ENCODE results near the gene BBX.
"Not testable (repeated sequence)": the region's sequence is repeated elsewhere in the genome, so short reads cannot be mapped to it uniquely, and the experiment has no call there.

BBX gene

DNA sequence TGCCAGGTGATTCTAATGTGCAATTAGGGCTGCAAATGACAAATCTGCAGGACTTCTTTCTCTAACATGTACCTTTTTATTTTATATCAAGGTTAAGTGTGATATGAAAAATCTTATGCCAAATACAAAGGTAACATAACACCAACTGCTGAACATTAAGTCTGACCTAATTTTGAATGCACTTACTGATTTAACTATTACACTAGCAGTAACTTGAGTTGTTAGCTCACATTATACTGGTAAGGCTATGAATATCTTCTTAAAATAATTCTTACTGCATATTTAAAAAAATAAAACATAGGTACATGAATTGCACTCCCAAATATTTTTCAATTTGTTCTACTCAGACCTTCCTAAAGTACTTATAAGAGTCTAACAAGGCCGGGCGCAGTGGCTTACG, 308.8 kb downstream of the BBX start:
- no peak overlapping the region for H3K4me3 ChIP-seq (ENCODE audit: low read length)
- no peak for TF ChIP-seq CTCF (conservative IDR thresholded peaks at IDR 0.05; ENCODE audit: low read depth, low read length)
- no peak for DNase-seq (ENCODE audit: low read depth)

- H3K4me3 ChIP-seq (ENCODE audit: low read length): no peak overlapping the region
- no peak for DNase-seq (ENCODE audit: low read depth)
- no peak for TF ChIP-seq CTCF (conservative IDR thresholded peaks at IDR 0.05; ENCODE audit: low read depth, low read length)
Measured at GRCh38 chr3:107833043-107833442, 310.3 kb downstream of the BBX start.

DNA sequence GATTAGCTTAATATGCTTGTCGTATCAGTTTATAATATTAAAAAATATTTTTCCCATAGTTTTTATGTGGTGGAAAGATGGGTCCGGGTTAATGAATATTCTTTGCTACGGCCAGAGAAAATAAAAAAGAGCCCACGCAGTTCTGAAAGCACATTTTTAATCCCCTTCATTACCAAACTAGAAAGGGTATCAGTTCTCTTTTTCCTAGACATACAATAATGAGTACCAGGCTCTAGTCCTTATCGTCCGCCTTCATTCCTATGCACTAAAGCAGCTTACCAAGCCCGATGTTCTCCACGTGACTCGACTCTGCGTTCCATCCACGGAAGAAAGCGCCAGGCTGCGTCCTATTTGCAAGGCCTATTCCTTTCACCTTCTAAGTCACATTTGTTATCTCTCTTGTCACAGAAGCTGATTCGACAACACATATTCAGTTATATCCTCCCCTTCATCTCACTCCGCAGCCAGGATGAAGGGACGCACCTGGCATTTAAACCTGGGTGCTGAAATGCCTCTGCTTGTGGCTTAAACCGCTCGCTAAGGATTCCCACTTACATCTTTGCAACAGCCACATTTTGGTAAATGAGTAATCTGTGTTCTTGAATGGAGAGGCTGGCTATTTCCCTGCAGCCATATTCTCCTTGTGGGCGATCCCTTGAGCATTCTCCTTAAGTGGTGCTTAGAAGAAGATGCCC, 311.1 kb downstream of the BBX start:
- TF ChIP-seq CTCF (conservative IDR thresholded peaks at IDR 0.05; ENCODE audit: low read depth, low read length): no peak
- H3K4me3 ChIP-seq (ENCODE audit: low read length): no peak overlapping the region
- no peak for DNase-seq (ENCODE audit: low read depth)

- H3K4me3 ChIP-seq (ENCODE audit: low read length); DNase-seq (ENCODE audit: low read depth): not testable (repeated sequence)
Measured at GRCh38 chr3:107835001-107835400, 312.2 kb downstream of the BBX start.

GRCh38 chr3:107837895-107838612, 315.3 kb downstream of the BBX start:
- no peak for TF ChIP-seq CTCF (conservative IDR thresholded peaks at IDR 0.05; ENCODE audit: low read depth, low read length)
- DNase-seq (ENCODE audit: low read depth): no peak
- H3K4me3 ChIP-seq (ENCODE audit: low read length): no peak overlapping the region

DNA sequence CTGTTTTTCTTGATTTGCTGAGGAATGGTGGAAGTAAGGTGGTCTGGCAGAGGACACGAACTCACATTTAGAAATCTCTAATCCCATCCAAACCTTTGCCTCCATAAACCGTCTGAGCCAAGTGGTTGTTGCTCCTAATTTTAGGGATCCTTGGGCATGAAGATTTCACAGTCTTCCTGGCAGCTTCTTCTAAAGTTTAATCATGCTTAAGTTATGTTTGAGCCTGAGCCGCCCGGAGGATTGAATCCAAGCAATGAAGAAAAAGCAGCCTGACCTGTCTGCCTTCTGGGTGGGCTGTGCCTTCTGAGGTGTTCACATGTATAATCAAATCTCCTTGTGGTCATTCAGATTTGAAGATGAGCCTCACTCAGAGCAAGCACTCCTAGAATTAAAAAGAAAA, 319.1 kb downstream of the BBX start:
- TF ChIP-seq CTCF (conservative IDR thresholded peaks at IDR 0.05; ENCODE audit: low read depth, low read length): no peak
- DNase-seq (ENCODE audit: low read depth): no peak
- H3K4me3 ChIP-seq (ENCODE audit: low read length): no peak overlapping the region

GRCh38 chr3:107842940-107843339, 320.2 kb downstream of the BBX start:
- no peak for DNase-seq (ENCODE audit: low read depth)
- no peak overlapping the region for H3K4me3 ChIP-seq (ENCODE audit: low read length)
- no peak for TF ChIP-seq CTCF (conservative IDR thresholded peaks at IDR 0.05; ENCODE audit: low read depth, low read length)
